RWPE1 (cell line): ENCODE measurements around the gene RARRES1.

Experiments used
- CTCF ChIA-PET: fragments of 350-600 bp; sonication (Branson Sonifier 250); formaldehyde crosslinking; extraction: SDS; loops from one replicate; lab custom pipeline; 2021; lab: Yijun Ruan, JAX
- POLR2A ChIA-PET: fragments of 400-600 bp; formaldehyde crosslinking; extraction: SDS; loops from one replicate; lab custom pipeline; 2020; ENCODE audit warnings: antibody characterized with exemption; ENCODE audit not compliant: low non-redundant PET; lab: Yijun Ruan, JAX
- DNase-seq: peaks from one replicate; pipeline ENCODE4 v3.0.0; 2012; ENCODE audit warnings: low spot score
- H3K27ac ChIP-seq: fragments of 450-650 bp; 2 replicates; pipeline ENCODE4 v1.5.1; 2017
- TF ChIP-seq, protein P1 (sequence below): fragments of 450-650 bp; conservative IDR thresholded peaks from 2 replicates; pipeline ENCODE4 v1.5.1; 2017; ENCODE audit warnings: low read depth, mild to moderate bottlenecking

The RARRES1 gene

DNA sequence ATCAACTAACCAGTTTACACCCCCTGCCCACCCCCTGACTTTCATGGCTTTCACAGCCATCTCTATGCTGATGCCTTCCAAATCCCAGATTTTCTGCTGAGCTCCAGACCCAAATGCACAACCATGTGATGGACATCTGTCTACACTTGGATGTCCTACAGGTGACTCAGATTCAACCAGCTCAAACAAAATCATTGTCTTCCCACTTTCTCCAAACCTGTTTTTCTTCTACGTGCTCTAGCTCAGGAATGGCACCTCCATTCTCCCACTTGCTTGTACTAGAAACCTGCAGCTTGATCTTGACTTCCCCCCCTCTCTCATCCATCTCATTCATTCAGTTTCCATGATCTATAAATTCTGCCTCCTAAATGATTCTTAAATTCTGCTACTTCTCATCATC is 34.1 kb upstream of the RARRES1 start:
- CTCF ChIA-PET = interaction anchor here (0.6 to 1.8 kb wide), 2 partner anchors 39 to 112 kb away, joined by 5 read pairs; no protein-coding TSS in a partner anchor

DNA sequence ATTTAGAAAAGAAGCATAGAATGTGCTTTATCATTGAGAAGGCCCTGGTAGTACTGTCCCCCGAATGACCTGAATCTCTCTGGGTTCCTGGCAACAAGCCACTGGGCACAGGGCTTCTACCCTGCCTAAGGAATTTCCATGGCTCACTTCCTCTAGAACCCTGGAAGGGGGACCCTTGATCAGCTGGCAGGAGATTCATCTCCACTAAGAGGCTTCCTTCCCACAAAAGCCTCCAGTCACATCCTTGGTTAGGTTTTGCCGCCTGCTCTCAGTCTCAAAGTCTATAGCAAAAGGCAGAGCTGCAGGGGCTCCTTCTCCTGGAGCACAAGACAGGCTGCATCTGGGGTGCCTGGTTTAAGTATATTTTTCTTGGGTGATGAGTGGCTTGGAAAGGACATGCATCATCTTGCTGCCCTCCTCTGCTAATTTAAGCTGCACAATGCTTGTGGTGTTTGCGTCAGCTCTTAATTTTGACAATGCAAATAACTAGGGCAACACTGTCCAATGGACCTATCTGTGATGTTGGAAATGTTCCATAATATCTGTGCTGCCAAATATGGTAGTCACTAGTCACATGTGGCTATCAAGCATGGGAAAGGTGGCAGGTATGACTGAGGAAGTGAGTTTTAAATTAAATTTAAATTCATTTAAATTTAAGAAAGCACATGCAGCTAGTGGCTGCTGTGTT is 33.4 kb upstream of the RARRES1 start:
- DNase-seq = no peak
- TF ChIP-seq, protein P1, sequence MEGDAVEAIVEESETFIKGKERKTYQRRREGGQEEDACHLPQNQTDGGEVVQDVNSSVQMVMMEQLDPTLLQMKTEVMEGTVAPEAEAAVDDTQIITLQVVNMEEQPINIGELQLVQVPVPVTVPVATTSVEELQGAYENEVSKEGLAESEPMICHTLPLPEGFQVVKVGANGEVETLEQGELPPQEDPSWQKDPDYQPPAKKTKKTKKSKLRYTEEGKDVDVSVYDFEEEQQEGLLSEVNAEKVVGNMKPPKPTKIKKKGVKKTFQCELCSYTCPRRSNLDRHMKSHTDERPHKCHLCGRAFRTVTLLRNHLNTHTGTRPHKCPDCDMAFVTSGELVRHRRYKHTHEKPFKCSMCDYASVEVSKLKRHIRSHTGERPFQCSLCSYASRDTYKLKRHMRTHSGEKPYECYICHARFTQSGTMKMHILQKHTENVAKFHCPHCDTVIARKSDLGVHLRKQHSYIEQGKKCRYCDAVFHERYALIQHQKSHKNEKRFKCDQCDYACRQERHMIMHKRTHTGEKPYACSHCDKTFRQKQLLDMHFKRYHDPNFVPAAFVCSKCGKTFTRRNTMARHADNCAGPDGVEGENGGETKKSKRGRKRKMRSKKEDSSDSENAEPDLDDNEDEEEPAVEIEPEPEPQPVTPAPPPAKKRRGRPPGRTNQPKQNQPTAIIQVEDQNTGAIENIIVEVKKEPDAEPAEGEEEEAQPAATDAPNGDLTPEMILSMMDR = no peak
- no peak overlapping the region for H3K27ac ChIP-seq
- POLR2A ChIA-PET = no interaction called here
- CTCF ChIA-PET = interaction anchor here (0.6 to 1.8 kb wide), 3 partner anchors 38 to 716 kb away, joined by 4 to 5 read pairs (median 5); no protein-coding TSS in a partner anchor

More for the DNA sequence above, 34.1 kb upstream of the RARRES1 start:
- POLR2A ChIA-PET = no interaction called here
- no peak overlapping the region for H3K27ac ChIP-seq
- peak; percentile 10 for DNase-seq
- TF ChIP-seq, protein P1 = no peak

DNA sequence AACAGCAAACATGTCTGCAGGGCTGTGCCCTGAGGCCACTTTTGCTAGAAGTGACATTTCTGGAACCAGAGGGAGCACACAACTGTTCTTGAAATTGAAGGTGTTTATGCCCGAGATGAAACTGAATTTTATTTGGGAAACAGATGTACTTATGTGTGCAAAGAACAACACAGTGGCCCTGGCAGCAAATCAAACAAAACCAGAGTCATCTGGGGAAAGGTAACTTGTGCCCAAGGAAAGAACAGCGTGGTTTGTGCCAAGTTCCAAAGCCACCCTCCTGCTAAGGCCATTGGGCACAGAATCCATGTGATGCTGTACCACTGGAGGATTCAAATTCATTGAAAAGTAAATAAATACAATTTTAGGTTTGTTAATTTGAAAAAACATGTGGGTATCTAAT is 31.2 kb upstream of the RARRES1 start:
- TF ChIP-seq, protein P1 = no peak
- H3K27ac ChIP-seq = no peak overlapping the region
- ChIA-PET POLR2A (no interaction called here), CTCF (interaction anchor here (0.6 kb wide), 1 partner anchor 26 kb away, joined by 3 read pairs; no protein-coding TSS in a partner anchor)
- DNase-seq = no peak

DNA sequence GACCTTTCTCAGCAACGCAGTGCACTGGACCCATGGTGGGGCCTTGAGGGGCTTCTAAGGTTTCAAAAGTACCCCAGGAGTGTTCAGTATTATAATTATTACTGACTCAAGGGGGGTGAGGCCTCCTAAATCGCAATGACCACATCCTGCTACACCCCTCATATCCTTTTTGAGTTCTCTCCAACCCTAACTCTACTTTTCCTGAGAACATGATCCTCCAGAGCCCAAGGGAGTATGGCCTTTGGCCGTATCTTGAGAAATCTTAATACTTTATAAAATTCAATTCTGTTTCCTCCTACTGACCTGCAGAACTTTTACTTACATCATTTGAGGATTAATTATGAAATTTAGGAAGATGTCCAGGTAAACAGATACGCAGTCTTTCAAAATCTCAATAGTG is 30.4 kb upstream of the RARRES1 start:
- TF ChIP-seq, protein P1 = no peak
- POLR2A ChIA-PET = no interaction called here
- DNase-seq = no peak
- no peak overlapping the region for H3K27ac ChIP-seq
- CTCF ChIA-PET = interaction anchor here (0.6 kb wide), 1 partner anchor 27 kb away, joined by 3 read pairs; no protein-coding TSS in a partner anchor

DNA sequence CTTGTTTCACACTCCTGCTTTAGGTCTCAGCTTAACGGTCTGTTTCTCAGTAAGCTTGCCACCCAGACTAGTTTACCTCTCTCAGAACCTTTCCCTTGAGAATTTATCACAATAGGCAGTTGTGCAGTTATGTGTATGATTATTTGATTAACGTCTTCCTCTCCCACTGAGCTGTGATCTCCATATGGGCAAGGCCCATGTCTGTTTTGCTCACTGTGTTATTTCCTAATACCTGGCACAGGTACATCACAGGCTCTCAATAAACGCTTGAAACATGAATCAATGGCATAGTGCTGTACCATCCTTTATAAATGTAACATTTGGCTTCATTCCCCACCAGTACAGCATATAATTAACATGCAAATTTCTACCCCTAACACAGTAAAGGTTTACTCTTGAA is 29.1 kb upstream of the RARRES1 start:
- ChIA-PET CTCF (no interaction called here), POLR2A (no interaction called here)
- no peak overlapping the region for H3K27ac ChIP-seq
- TF ChIP-seq, protein P1 = no peak
- DNase-seq = no peak

DNA sequence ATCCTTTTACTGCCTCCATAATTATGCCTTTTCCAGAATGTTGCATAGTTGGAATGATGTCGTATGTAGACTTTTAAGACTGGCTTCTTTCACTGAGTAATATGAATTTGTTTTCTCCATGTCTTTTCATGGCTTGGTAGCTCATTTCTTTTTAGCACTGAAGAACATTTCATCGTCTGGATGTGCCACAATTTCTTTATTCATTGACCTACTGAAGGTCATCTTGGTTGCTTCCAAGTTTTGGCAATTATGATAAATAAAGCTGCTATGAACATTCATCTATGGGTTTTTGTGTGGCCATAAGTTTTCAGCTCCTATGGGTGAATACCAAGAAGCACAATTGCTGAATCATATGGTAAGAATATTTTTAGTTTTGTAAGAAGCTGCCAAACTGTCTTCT is 23.2 kb upstream of the RARRES1 start:
- DNase-seq = no peak
- TF ChIP-seq, protein P1 = no peak
- H3K27ac ChIP-seq = no peak overlapping the region
- POLR2A ChIA-PET = no interaction called here
- CTCF ChIA-PET = no interaction called here
